ENCODE measurements around the gene DNAI2.
"Not testable (repeated sequence)": the region's sequence is repeated elsewhere in the genome, so short reads cannot be mapped to it uniquely, and the experiment has no call there.

Gene DNAI2

GRCh38 chr17:74245871-74246270, 28.2 kb upstream of the DNAI2 start:
- DNase-seq, result no peak

DNA sequence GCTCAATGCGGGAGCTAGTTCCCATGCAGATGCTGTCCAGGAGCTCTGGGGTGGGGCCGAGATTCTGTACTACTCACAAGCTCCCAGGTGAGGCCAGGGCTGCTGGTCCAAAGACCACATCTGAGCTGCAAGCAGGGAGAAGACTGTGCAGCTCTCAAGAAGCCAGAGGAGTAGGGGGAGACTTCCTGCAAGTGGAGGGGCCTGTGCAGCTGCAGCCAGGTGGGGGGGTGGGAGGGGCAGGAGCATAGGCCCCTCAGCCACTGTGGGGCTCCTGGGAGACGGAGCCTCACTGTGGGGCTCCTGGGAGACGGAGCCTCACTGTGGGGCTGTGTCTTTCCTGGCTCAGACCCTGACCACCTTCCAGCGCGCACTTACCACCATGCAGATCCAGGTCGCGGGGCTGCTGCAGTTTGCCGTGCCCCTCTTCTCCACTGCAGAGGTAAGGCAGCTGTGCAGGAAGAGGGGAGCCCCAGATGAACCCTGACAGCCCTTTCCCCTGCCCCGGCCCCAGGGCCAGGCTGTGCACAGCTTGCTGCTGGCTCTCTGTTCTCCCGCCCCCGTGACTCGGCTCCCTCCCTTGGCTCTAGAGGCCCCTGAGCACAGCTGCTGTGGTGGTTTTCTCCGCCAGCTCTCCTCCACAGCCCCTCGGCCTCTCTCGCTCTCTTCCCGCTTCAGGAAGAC, 24.3 kb upstream of the DNAI2 start:
- no peak for DNase-seq

DNA sequence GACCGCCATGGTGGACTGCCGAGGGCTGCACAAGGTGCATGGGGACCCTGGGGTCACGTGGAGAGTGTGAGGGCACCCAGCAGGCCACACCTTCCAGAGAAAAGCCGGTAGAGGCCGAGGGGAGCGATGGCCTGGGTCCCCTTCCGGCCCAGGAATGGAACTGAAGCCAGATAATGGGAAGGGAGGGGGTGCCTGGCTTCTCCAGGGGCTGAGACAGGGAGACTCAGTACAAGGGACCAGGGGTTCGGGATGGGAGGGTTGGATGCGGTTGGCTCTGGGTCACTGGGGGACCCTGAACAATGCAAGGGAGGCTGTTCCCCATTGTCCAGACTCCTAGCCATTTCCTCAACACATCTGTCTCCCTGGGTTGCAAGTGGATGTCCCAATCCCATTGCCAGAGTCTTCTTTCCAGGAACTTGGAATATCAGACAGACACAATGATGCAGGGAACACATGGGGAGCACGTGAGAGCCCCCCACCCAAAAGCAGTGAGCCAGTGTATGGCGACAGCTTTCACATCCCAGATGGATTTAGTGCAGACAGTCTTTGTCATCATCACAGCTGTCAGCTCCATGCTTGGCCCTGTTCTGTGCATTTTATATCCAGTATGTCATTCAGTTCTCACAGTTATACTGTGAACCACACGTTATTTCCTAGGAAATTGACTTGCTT, 23.6 kb upstream of the DNAI2 start:
- DNase-seq, result no peak

- no peak for DNase-seq
Observed at GRCh38 chr17:74251051-74251450, 23.0 kb upstream of the DNAI2 start.

DNA sequence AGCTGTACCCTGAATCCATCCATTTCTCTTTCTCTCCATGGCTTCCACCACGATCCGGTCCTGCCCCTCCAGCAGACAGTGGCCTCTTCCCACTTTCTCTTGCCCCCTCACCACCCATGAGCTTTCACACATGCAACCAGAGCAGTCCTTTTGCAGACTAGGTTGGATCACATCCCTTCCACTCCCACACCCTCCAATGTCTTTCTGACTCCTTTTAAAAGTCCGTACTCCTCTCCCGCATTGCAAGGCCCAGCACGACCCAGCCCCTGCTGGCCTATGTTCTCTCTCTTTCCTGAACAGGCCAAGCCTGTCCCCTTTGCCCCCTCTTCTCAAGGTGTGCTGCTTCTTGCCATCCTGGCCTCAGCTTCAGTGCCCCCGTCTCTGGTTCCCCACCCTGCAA, 22.5 kb upstream of the DNAI2 start:
- no peak for DNase-seq

- DNase-seq, result no peak
Observed at GRCh38 chr17:74252211-74252610, 21.8 kb upstream of the DNAI2 start.

GRCh38 chr17:74253036-74253435, 21.0 kb upstream of the DNAI2 start:
- no peak for DNase-seq

GRCh38 chr17:74257311-74257710, 16.7 kb upstream of the DNAI2 start:
- no peak for DNase-seq

DNA sequence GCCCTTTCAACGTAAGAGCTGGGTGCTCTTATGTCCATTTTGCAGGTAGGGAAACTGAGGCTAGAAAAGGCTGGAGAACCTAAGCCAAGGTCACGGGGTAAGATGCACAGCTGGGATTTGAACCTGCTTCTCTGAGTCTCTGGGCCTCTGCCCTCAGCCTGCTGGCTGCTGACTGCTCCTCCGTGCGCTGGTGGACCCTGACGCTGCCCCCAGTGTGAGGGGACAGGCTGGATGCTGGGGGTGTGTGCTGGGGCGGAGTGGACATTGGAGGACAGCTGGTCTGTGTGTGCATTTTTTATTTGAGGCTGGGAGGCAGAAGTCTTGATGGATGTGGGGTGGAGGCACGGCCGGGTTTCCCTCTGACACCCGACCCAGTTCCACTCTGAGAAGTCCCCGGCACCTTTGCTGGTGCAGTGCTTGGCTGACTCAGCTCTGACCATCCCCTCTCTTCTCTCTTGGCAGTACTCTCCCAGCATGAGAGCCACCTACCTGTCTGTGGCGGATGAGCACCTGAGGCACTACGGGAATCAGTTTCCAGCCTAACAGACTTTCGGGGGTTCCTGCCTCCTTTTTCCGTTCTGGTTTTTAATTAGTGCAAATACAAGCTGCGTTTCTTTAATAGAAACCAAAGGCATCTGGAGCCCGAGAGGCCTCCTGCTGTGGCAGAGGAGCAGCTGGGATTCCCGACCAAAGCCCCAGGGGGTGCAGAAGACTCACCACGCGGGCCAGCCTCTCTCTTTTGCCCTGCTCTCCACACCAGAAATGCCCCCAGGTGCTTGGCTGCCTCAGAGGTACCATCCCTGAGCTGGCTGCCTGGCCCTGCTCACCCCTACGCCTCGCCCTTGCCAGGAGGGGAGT, 14.1 kb upstream of the DNAI2 start:
- DNase-seq, result no peak

DNA sequence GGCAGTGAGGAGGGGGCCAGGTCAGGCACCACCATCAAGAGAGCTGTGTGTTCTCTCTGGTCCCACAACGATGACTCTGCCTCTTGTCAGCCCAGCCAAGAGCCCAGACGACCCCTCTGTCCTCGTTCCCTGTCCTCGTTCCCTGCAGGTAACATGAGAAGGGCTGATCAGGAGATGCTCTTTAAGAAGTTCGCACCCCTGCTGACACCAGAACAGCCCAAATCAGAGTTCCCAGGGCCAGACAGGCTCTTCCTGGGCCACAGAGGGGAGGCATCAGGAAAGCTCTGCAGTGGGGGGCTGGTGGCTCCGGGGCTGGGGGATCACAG, 13.5 kb upstream of the DNAI2 start:
- DNase-seq, result no peak

DNA sequence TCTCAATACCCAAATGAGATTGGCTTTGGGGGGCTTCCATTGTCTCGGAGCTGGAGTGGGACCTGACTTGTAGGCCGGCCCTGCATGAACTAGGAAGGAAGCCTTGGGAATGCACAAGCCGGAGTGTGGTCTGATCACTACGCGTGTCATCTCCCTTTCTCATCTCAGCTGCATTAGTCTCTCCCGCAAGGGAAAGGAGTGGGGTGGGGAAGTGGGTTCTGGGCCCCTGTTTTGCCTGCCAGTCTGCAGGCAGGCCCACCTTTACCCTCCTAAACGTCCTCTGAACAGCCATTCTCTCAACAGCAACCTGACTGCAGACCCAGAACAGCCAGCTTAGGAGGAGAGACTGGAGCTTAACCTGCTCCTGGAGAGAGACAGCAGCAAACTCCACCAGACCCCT, 11.4 kb upstream of the DNAI2 start:
- DNase-seq, result no peak

GRCh38 chr17:74267054-74267453, 7.0 kb upstream of the DNAI2 start:
- not testable (repeated sequence) for DNase-seq

DNA sequence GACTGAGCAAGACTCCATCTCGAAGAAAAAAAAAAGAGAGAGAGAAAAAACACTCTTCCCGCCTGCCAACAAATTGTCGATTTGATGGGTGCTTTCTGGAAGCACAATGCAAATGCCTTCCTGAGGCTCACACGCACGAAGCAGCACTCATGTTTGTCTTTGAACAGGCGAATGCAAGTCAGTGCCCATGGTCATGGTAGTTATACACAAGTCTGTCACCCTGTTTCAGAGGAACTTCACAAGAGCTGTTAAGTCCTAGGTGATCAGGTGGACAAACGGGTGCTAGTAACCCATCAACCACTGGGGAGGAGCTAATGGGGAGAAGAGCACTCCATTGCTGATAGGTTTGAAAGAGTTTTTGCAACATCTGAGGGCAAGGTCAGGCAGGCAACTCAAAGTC, 6.5 kb upstream of the DNAI2 start:
- DNase-seq, result no peak

DNA sequence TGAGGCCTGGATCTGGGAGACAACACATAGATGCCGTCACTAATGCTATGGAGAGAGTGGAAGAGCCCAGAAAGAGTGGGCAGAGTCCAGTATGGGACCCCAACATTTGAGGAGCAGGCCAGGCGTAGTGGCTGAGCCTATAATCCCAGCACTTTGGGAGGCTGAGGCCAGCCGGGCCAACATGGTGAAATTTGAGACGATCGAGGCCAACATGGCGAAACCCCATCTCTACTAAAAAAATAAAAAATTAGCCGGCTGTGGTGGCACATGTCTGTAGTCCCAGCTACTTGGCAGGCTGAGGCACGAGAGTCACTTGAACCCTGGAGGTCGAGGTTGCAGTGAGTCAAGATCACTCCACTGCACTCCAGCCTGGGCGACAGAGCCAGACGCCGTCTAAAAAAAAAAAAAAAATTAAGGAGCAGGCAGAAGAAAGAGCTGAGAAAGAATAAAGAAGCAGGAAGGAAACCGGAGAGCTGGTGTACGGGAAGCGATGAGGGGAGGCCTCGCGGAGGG, 6.0 kb upstream of the DNAI2 start:
- DNase-seq, result no peak

DNA sequence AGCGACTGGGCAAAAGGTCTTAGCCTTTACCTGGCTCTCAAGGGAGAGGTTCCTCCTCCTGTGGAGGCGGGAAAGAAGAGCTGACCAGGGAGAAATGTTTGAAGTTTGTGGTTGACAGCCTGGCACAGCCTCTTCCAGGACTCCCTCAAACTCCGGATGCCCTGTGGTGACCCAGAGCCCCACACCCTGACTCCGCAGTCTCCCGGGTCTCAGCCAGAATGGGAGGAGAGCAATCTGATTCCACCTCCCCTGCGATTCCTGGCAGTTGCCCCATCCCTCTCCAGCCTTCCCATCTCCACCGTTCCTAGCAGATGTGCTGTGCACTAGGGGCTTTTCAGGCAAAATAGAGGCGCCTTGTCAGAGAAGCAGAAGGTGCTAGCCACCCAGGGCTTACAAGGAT, 5.5 kb upstream of the DNAI2 start:
- no peak for DNase-seq

- no peak for DNase-seq
Observed at GRCh38 chr17:74270333-74270732, 3.7 kb upstream of the DNAI2 start.

GRCh38 chr17:74271281-74271680, 2.8 kb upstream of the DNAI2 start:
- no peak for DNase-seq

DNA sequence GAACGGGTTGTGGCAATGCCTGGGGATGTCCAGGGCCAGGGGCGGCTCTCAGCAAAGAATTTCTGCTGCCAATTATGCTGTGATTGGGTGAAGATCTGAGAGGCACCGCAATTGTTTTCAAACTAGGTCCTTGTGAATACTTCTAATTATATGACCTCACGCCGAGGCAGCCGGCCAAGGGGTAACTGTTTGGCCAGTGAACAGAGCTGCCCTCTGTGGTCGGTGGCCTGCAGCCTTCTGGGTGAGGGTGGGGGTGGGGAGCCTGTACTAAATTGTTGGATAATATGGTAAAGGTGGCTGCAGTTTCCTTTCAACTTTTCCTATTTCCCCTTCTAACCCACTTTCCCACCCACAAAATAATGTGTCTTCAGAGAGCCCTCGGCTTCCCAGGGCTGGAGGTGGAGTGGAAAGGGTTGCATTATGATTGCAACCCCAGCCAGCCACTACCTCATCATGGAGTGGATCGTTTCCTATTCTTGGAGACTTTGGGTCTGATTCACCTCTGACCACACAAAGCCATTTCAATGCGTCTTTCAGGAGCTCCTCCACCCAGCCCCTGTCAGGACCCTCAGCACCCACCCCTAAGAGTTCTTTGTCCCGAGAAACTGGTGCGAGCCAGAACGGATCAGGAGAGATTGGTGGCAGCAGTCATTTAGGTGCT, 2.0 kb upstream of the DNAI2 start:
- DNase-seq, result no peak

- no peak for DNase-seq
Observed at GRCh38 chr17:74272731-74273201, 1.3 kb upstream of the DNAI2 start.

GRCh38 chr17:74274709-74275340, 791 bp downstream of the DNAI2 start:
- DNase-seq, result no peak

DNA sequence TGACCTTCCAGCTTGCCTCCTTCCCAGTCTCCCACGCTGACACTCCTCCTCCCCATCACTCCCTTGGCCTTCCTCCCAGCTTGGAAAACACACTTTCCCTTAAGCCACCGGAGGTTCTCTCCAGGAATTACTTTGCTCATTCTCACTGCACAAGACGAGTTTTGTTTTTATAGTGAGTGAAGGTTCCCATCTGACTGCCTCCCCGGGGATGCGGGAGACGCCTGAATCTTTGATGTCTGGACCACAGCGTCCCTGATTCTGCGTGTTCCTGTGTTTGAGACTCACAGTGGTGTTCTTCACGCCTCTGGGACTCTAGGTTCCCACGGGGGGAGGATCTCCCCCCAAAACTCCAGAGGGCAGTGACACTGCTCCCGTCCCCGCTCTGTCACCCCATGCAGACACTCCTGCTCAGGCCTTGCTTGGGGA, 2.0 kb downstream of the DNAI2 start:
- no peak for DNase-seq

DNA sequence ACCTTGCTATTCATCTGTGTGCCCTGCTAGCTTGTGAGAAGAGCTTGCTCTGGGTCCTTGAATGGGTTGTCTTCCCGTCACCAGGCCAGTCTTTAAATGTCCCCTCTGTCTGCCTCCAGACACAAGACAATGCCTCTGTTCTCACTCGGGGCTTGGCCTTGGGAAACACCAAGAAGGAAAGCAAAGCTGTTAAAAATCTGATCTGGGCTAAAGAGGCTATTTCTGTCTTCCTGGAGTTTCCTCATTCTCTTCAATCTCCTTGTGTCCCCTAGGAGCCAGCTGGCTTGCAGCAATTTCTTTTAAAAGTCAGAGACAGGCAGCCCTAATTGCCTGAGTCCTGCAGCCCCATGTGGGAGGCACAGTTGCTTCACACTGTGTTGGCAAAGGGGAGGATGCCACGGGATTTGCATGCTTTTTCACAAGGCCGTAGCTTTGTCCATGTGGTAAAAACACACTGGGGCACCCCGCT, 2.5 kb downstream of the DNAI2 start:
- no peak for DNase-seq

- no peak for DNase-seq
Observed at GRCh38 chr17:74277935-74278334, 3.9 kb downstream of the DNAI2 start.
